ENCODE measurements around the gene E4F1.
"Not testable (repeated sequence)": the region's sequence is repeated elsewhere in the genome, so short reads cannot be mapped to it uniquely, and the experiment has no call there.

E4F1 gene

GRCh38 chr16:2188395-2188794 is 35.0 kb upstream of the E4F1 start:
- no peak for DNase-seq (ENCODE audit: low read depth in 3 of 3, low spot score in 1 of 3)

- DNase-seq (ENCODE audit: low read depth in 3 of 3, low spot score in 1 of 3), result no peak
Measured at GRCh38 chr16:2189252-2189893, 34.0 kb upstream of the E4F1 start.

GRCh38 chr16:2190002-2190658 is 33.3 kb upstream of the E4F1 start:
- no peak for DNase-seq (ENCODE audit: low read depth in 3 of 3, low spot score in 1 of 3)

GRCh38 chr16:2190659-2191445 is 32.5 kb upstream of the E4F1 start:
- DNase-seq (ENCODE audit: low read depth in 3 of 3, low spot score in 1 of 3), result no peak

GRCh38 chr16:2191446-2191706 is 32.0 kb upstream of the E4F1 start:
- DNase-seq (ENCODE audit: low read depth in 3 of 3, low spot score in 1 of 3), result no peak

GRCh38 chr16:2194166-2194834 is 29.1 kb upstream of the E4F1 start:
- no peak for DNase-seq (ENCODE audit: low read depth in 3 of 3, low spot score in 1 of 3)

- peak in 1 of 3 donors; percentile 37 for DNase-seq (ENCODE audit: low read depth in 3 of 3, low spot score in 1 of 3)
Measured at GRCh38 chr16:2194852-2195321, 28.5 kb upstream of the E4F1 start.

GRCh38 chr16:2195322-2196161 is 27.8 kb upstream of the E4F1 start:
- DNase-seq (ENCODE audit: low read depth in 3 of 3, low spot score in 1 of 3), result no peak

GRCh38 chr16:2196162-2196980 is 27.0 kb upstream of the E4F1 start, which contains the start of gene CASKIN1:
Gene CASKIN1 (minus strand): TSS chr16:2196605. CDS start chr16:2196432, 173 bp downstream.
- no peak for DNase-seq (ENCODE audit: low read depth in 3 of 3, low spot score in 1 of 3)

- DNase-seq (ENCODE audit: low read depth in 3 of 3, low spot score in 1 of 3), result no peak
Measured at GRCh38 chr16:2196981-2197511, 26.3 kb upstream of the E4F1 start.

- DNase-seq (ENCODE audit: low read depth in 3 of 3, low spot score in 1 of 3), result no peak
Measured at GRCh38 chr16:2197765-2198164, 25.6 kb upstream of the E4F1 start.

- DNase-seq (ENCODE audit: low read depth in 3 of 3, low spot score in 1 of 3), result no peak
Measured at GRCh38 chr16:2198283-2198682, 25.1 kb upstream of the E4F1 start.

GRCh38 chr16:2199095-2199494 is 24.3 kb upstream of the E4F1 start:
- DNase-seq (ENCODE audit: low read depth in 3 of 3, low spot score in 1 of 3), result no peak

- DNase-seq (ENCODE audit: low read depth in 3 of 3, low spot score in 1 of 3), result no peak
Measured at GRCh38 chr16:2199621-2200139, 23.7 kb upstream of the E4F1 start.

GRCh38 chr16:2200313-2200712 is 23.1 kb upstream of the E4F1 start:
- DNase-seq (ENCODE audit: low read depth in 3 of 3, low spot score in 1 of 3), result no peak

- not testable (repeated sequence) for DNase-seq (ENCODE audit: low read depth in 3 of 3, low spot score in 1 of 3)
Measured at GRCh38 chr16:2203119-2203688, 20.2 kb upstream of the E4F1 start.

GRCh38 chr16:2204416-2205103 is 18.8 kb upstream of the E4F1 start:
- no peak for DNase-seq (ENCODE audit: low read depth in 3 of 3, low spot score in 1 of 3)
